GM21619 (cell line): ENCODE data around the gene MED12.
A peak's percentile ranks its signal among the peaks of the same experiment; 100 is the strongest.

Experiments
- ATAC-seq: cut with Tn5 transposase; IDR thresholded peaks from one replicate; pipeline ENCODE4 v1.9.1; 2021; ENCODE audit not compliant: unreplicated experiment

Gene MED12

GRCh38 chrX:71118032-71118984 lies at the start of gene MED12:
TSS of gene MED12 (plus strand) at chrX:71118596. CDS start at chrX:71118755, 159 bp downstream.
- peak; percentile 97 for ATAC-seq

- no peak for ATAC-seq
Observed at GRCh38 chrX:71070531-71070930, 47.9 kb upstream of the MED12 start.

GRCh38 chrX:71081330-71082123 lies 36.9 kb upstream of the MED12 start:
- ATAC-seq: no peak

- no peak for ATAC-seq
Observed at GRCh38 chrX:71082124-71082647, 36.2 kb upstream of the MED12 start.

- ATAC-seq: no peak
Observed at GRCh38 chrX:71082822-71083221, 35.6 kb upstream of the MED12 start.

- no peak for ATAC-seq
Observed at GRCh38 chrX:71085900-71086299, 32.5 kb upstream of the MED12 start.

- no peak for ATAC-seq
Observed at GRCh38 chrX:71091263-71091662, 27.1 kb upstream of the MED12 start.

- ATAC-seq: no peak
Observed at GRCh38 chrX:71095033-71095432, 23.4 kb upstream of the MED12 start.

- peak; percentile 92 for ATAC-seq
Observed at GRCh38 chrX:71095555-71095980, 22.8 kb upstream of the MED12 start, which contains the start of gene FOXO4. TSS of gene FOXO4 (plus strand) at chrX:71095851. CDS start at chrX:71096529, 678 bp downstream.

- no peak for ATAC-seq
Observed at GRCh38 chrX:71095981-71096759, 22.2 kb upstream of the MED12 start.

GRCh38 chrX:71096760-71097032 lies 21.7 kb upstream of the MED12 start:
- no peak for ATAC-seq

- peak; percentile 37 for ATAC-seq
Observed at GRCh38 chrX:71098302-71098701, 20.1 kb upstream of the MED12 start.

GRCh38 chrX:71098951-71099506 lies 19.4 kb upstream of the MED12 start:
- ATAC-seq: no peak

GRCh38 chrX:71099736-71100135 lies 18.7 kb upstream of the MED12 start:
- ATAC-seq: no peak

- ATAC-seq: no peak
Observed at GRCh38 chrX:71100581-71101505, 17.6 kb upstream of the MED12 start.

- no peak for ATAC-seq
Observed at GRCh38 chrX:71102292-71102691, 16.1 kb upstream of the MED12 start.

- ATAC-seq: no peak
Observed at GRCh38 chrX:71103110-71103983, 15.0 kb upstream of the MED12 start.

GRCh38 chrX:71105628-71106027 lies 12.8 kb upstream of the MED12 start:
- no peak for ATAC-seq

GRCh38 chrX:71106427-71106826 lies 12.0 kb upstream of the MED12 start, which contains the start of gene CXorf65:
TSS of gene CXorf65 (minus strand) at chrX:71106740. CDS start at chrX:71106556, 184 bp downstream.
- ATAC-seq: no peak
